ENCODE results near the gene CEL. TPM values are rescaled to one million over a fixed set of nuclear protein-coding genes. Genes with fewer than 3 reads are reported as not detected.

The CEL gene
- polyA plus RNA-seq, 1 donor from 2014 or later: not detected

- Mint-ChIP-seq H3K27ac (no peak overlapping the region), H3K27me3 (no peaks in the 10 kb centered on the region), H3K4me3 (no peak overlapping the region), H3K4me1 (peaks cover 1 to 12% (median 10%) of the 10 kb centered on the region in 3 donors), H3K36me3 (peaks cover 3% of the 10 kb centered on the region), H3K9me3 (no peaks in the 10 kb centered on the region)
Observed at GRCh38 chr9:133041958-133042357, 19.8 kb upstream of the CEL start.

GRCh38 chr9:133042676-133043075, 19.1 kb upstream of the CEL start:
- H3K4me1 Mint-ChIP-seq: peaks cover 1 to 11% (median 3%) of the 10 kb centered on the region in 3 donors
- H3K27ac Mint-ChIP-seq: no peak overlapping the region
- no peak overlapping the region for H3K4me3 Mint-ChIP-seq
- H3K27me3 Mint-ChIP-seq: no peaks in the 10 kb centered on the region
- no peaks in the 10 kb centered on the region for H3K9me3 Mint-ChIP-seq
- H3K36me3 Mint-ChIP-seq: peaks cover 3% of the 10 kb centered on the region

- no peak overlapping the region for H3K27ac Mint-ChIP-seq
- no peak overlapping the region for H3K4me3 Mint-ChIP-seq
- peaks cover 3% of the 10 kb centered on the region for H3K36me3 Mint-ChIP-seq
- peaks cover 0 to 7% (median 1%) of the 10 kb centered on the region in 3 donors for H3K4me1 Mint-ChIP-seq
- no peaks in the 10 kb centered on the region for H3K9me3 Mint-ChIP-seq
- no peaks in the 10 kb centered on the region for H3K27me3 Mint-ChIP-seq
Observed at GRCh38 chr9:133043449-133044035, 18.2 kb upstream of the CEL start.

- Mint-ChIP-seq H3K9me3 (no peaks in the 10 kb centered on the region), H3K27me3 (no peaks in the 10 kb centered on the region)
Observed at GRCh38 chr9:133044125-133044524, 17.7 kb upstream of the CEL start.

GRCh38 chr9:133044661-133045060, 17.1 kb upstream of the CEL start:
- H3K27ac Mint-ChIP-seq: no peak overlapping the region
- H3K9me3 Mint-ChIP-seq: no peaks in the 10 kb centered on the region
- H3K36me3 Mint-ChIP-seq: peaks cover 7% of the 10 kb centered on the region
- H3K4me1 Mint-ChIP-seq: peaks cover 0 to 5% (median 1%) of the 10 kb centered on the region in 3 donors
- no peak overlapping the region for H3K4me3 Mint-ChIP-seq
- no peaks in the 10 kb centered on the region for H3K27me3 Mint-ChIP-seq

More at GRCh38 chr9:133044125-133044524, 17.7 kb upstream of the CEL start:
- H3K4me1 Mint-ChIP-seq: peaks cover 0 to 7% (median 1%) of the 10 kb centered on the region in 3 donors
- no peak overlapping the region for H3K4me3 Mint-ChIP-seq
- H3K27ac Mint-ChIP-seq: no peak overlapping the region
- H3K36me3 Mint-ChIP-seq: peaks cover 3% of the 10 kb centered on the region

GRCh38 chr9:133045132-133045531, 16.6 kb upstream of the CEL start:
- Mint-ChIP-seq H3K4me1 (peaks cover 0 to 1% (median 1%) of the 10 kb centered on the region in 3 donors), H3K36me3 (peaks cover 7% of the 10 kb centered on the region), H3K9me3 (no peaks in the 10 kb centered on the region), H3K27ac (no peak overlapping the region), H3K4me3 (no peak overlapping the region), H3K27me3 (no peaks in the 10 kb centered on the region)

- Mint-ChIP-seq H3K4me1 (peaks cover 0 to 1% (median 0%) of the 10 kb centered on the region in 3 donors), H3K36me3 (peaks cover 7% of the 10 kb centered on the region), H3K9me3 (no peaks in the 10 kb centered on the region), H3K27ac (no peak overlapping the region), H3K4me3 (peak overlapping the region in 1 of 4 donors; percentile 39), H3K27me3 (no peaks in the 10 kb centered on the region)
Observed at GRCh38 chr9:133046196-133046899, 15.4 kb upstream of the CEL start.

- Mint-ChIP-seq H3K27me3 (no peaks in the 10 kb centered on the region), H3K36me3 (peaks cover 7% of the 10 kb centered on the region), H3K27ac (no peak overlapping the region), H3K4me3 (peak overlapping the region in 1 of 4 donors; percentile 39), H3K9me3 (no peaks in the 10 kb centered on the region), H3K4me1 (peaks cover 0 to 1% (median 0%) of the 10 kb centered on the region in 3 donors)
Observed at GRCh38 chr9:133046900-133047295, 14.9 kb upstream of the CEL start.

- Mint-ChIP-seq H3K9me3 (no peaks in the 10 kb centered on the region), H3K27ac (no peak overlapping the region), H3K27me3 (no peaks in the 10 kb centered on the region), H3K36me3 (peaks cover 9% of the 10 kb centered on the region), H3K4me3 (no peak overlapping the region), H3K4me1 (no peaks in the 10 kb centered on the region)
Observed at GRCh38 chr9:133048595-133048994, 13.2 kb upstream of the CEL start.

GRCh38 chr9:133049043-133049442, 12.7 kb upstream of the CEL start:
- Mint-ChIP-seq H3K9me3 (no peaks in the 10 kb centered on the region), H3K36me3 (peaks cover 9% of the 10 kb centered on the region), H3K4me1 (no peaks in the 10 kb centered on the region)

GRCh38 chr9:133050142-133050541, 11.6 kb upstream of the CEL start:
- no peaks in the 10 kb centered on the region for H3K9me3 Mint-ChIP-seq
- peaks cover 9% of the 10 kb centered on the region for H3K36me3 Mint-ChIP-seq
- no peak overlapping the region for H3K4me3 Mint-ChIP-seq
- no peaks in the 10 kb centered on the region for H3K4me1 Mint-ChIP-seq
- H3K27me3 Mint-ChIP-seq: no peaks in the 10 kb centered on the region
- no peak overlapping the region for H3K27ac Mint-ChIP-seq

More at GRCh38 chr9:133049043-133049442, 12.7 kb upstream of the CEL start:
- Mint-ChIP-seq H3K27me3 (no peaks in the 10 kb centered on the region), H3K4me3 (no peak overlapping the region), H3K27ac (no peak overlapping the region)

- H3K36me3 Mint-ChIP-seq: peaks cover 9% of the 10 kb centered on the region
- H3K27ac Mint-ChIP-seq: no peak overlapping the region
- H3K4me3 Mint-ChIP-seq: no peak overlapping the region
- no peaks in the 10 kb centered on the region for H3K27me3 Mint-ChIP-seq
- H3K9me3 Mint-ChIP-seq: no peaks in the 10 kb centered on the region
- H3K4me1 Mint-ChIP-seq: no peaks in the 10 kb centered on the region
Observed at GRCh38 chr9:133050781-133051180, 11.0 kb upstream of the CEL start.

GRCh38 chr9:133051281-133051900, 10.4 kb upstream of the CEL start:
- Mint-ChIP-seq H3K4me1 (no peaks in the 10 kb centered on the region), H3K27ac (no peak overlapping the region), H3K36me3 (peaks cover 6% of the 10 kb centered on the region), H3K27me3 (no peaks in the 10 kb centered on the region), H3K4me3 (no peak overlapping the region), H3K9me3 (no peaks in the 10 kb centered on the region)

- Mint-ChIP-seq H3K4me1 (no peaks in the 10 kb centered on the region), H3K27ac (peak overlapping the region in 1 of 3 donors; percentile 39), H3K4me3 (no peak overlapping the region), H3K36me3 (peaks cover 6% of the 10 kb centered on the region), H3K27me3 (no peaks in the 10 kb centered on the region), H3K9me3 (no peaks in the 10 kb centered on the region)
Observed at GRCh38 chr9:133051966-133052539, 9.7 kb upstream of the CEL start.

GRCh38 chr9:133054194-133054890, 7.4 kb upstream of the CEL start:
- H3K27me3 Mint-ChIP-seq: no peaks in the 10 kb centered on the region
- H3K9me3 Mint-ChIP-seq: no peaks in the 10 kb centered on the region
- no peak overlapping the region for H3K4me3 Mint-ChIP-seq
- H3K27ac Mint-ChIP-seq: no peak overlapping the region
- peaks cover 10% of the 10 kb centered on the region for H3K36me3 Mint-ChIP-seq
- peaks cover 0 to 7% (median 5%) of the 10 kb centered on the region in 3 donors for H3K4me1 Mint-ChIP-seq

Data from IgD-negative memory B cell (primary cell).